ENCODE data around the gene PPP2R5D. TPM values are rescaled to one million over a fixed set of nuclear protein-coding genes. Genes with fewer than 3 reads are reported as not detected.

Gene PPP2R5D
- total and polyA plus RNA-seq, 12 donors, result 23.9 to 47.1 (median 31.8) TPM

DNA sequence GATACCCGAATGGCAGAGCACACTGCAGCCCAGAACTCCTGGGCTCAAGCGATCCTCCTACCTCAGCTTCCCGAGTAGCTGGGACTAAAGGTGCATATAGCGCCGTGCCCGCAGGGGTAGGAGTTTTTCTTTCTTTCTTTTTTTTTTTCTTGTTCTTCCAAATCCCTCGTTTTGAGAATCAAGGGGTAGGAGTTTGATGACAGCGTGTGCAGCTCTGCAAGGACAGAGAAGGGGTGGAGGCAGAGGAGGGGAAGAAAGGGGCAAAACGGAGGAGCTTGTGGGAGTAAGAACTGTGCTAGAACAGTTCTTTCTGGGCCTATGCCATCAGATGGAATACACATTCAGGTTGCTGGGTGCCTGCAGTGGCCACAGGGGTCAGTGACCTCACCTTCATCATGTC is 52.3 kb downstream of the PPP2R5D start:
- no peaks in the 10 kb centered on the region for H3K27me3 ChIP-seq
- peaks cover 0 to 94% (median 18%) of the 10 kb centered on the region in 9 donors for H3K36me3 ChIP-seq
- 89% methylated on average over 9 of the region's 9 CpGs for WGBS, 2 donors
- H3K4me1 ChIP-seq, result peaks cover 0 to 30% (median 17%) of the 10 kb centered on the region in 9 donors
- intact Hi-C loops (cut with DNase I), result no loop called here
- no peaks in the 10 kb centered on the region for H3K9me3 ChIP-seq
- TF ChIP-seq, protein P1, sequence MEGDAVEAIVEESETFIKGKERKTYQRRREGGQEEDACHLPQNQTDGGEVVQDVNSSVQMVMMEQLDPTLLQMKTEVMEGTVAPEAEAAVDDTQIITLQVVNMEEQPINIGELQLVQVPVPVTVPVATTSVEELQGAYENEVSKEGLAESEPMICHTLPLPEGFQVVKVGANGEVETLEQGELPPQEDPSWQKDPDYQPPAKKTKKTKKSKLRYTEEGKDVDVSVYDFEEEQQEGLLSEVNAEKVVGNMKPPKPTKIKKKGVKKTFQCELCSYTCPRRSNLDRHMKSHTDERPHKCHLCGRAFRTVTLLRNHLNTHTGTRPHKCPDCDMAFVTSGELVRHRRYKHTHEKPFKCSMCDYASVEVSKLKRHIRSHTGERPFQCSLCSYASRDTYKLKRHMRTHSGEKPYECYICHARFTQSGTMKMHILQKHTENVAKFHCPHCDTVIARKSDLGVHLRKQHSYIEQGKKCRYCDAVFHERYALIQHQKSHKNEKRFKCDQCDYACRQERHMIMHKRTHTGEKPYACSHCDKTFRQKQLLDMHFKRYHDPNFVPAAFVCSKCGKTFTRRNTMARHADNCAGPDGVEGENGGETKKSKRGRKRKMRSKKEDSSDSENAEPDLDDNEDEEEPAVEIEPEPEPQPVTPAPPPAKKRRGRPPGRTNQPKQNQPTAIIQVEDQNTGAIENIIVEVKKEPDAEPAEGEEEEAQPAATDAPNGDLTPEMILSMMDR (IDR thresholded peaks at IDR 0.05), result no peak
- peak overlapping the region in 4 of 10 donors; percentile 42 to 64 (median 56) for H3K27ac ChIP-seq
- ATAC-seq (peak in 1 of 8 donors; percentile 18), DNase-seq (no peak)
- H3K4me3 ChIP-seq, result no peak overlapping the region

DNA sequence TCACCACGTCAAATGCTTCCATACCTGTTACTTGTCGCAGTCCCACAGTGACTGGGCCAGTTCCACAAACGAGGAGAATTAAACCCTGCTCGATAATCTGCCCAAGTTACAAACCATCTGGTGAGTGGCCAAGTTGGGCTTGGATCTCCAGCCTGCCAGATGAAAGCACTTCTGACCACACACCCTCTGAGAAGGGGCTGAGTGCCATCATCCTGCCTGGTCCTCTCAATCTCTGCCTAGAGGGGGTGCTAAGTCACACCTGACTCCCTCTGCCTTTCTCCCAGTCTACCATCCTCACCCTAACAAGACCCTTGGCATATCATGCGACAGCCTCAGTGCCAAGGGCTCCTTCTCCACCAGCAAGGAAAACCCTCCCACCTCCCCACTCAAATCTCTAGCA is 52.8 kb downstream of the PPP2R5D start:
- TF ChIP-seq, protein P1 (IDR thresholded peaks at IDR 0.05), result peak in 1 of 9 donors; percentile 24
- Histone ChIP-seq H3K36me3 (peaks cover 0 to 91% (median 18%) of the 10 kb centered on the region in 9 donors), H3K27ac (peak overlapping the region in 3 of 10 donors; percentile 42 to 56 (median 56)), H3K27me3 (no peaks in the 10 kb centered on the region), H3K9me3 (no peaks in the 10 kb centered on the region), H3K4me1 (peaks cover 0 to 30% (median 17%) of the 10 kb centered on the region in 9 donors), H3K4me3 (no peak overlapping the region)
- intact Hi-C loops (cut with DNase I), result no loop called here
- WGBS, 2 donors, result 51 to 72% methylated on average over 5 of the region's 5 CpGs
- DNase-seq, result peak in 1 of 2 donors; percentile 43
- peak in 7 of 8 donors; percentile 14 to 56 (median 37) for ATAC-seq

DNA sequence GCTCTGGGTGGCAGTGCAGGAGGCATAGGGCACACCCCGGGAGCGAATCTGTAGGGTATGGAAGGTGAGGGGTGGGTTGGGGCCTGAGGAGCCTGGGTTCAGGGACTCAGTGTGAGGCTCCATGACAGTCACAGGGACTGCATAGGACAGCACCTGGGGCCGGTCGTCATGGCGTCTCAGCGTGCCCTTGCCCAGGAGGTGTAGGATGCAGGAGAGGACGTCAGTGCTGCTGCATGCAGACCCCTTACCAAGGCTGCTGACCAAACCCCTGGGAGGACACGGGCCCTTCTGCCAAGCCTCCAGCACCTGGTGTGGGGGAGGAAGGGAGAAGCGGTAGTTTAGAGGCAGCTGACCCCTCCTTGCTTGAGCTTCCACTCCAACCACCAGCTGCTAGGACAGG is 53.3 kb downstream of the PPP2R5D start:
- WGBS, 2 donors, result 90% methylated on average over 9 of the region's 9 CpGs
- intact Hi-C loops (cut with DNase I), result no loop called here

DNA sequence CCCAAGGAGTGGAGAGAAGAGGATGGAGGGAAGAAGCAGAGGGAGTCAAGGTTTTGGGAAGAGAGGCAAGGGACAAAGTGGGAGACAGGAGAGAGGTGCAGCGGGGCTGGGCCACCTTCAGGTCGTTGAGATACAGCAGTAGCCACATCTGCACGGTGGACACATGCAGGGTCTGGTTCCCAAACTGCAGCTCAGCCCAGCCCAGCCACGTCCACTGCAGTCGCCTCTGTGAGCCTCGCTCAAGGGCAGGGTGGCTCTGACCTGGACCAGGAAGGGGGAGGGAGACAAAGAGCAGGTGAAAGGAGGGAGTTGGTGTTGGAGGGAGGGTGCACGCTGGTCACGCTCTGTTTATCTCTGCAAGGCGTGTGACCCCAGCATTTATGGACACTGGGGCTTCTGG is 54.4 kb downstream of the PPP2R5D start:
- DNase-seq, result no peak
- Histone ChIP-seq H3K4me3 (no peak overlapping the region), H3K27me3 (no peaks in the 10 kb centered on the region), H3K4me1 (peaks cover 0 to 30% (median 17%) of the 10 kb centered on the region in 9 donors), H3K27ac (no peak overlapping the region), H3K36me3 (peaks cover 0 to 91% (median 18%) of the 10 kb centered on the region in 9 donors), H3K9me3 (no peaks in the 10 kb centered on the region)
- no peak for ATAC-seq
- WGBS, 2 donors, result 81 to 89% methylated on average over 9 of the region's 9 CpGs
- TF ChIP-seq, protein P1 (IDR thresholded peaks at IDR 0.05), result no peak
- intact Hi-C loops (cut with DNase I), result no loop called here

More for the DNA sequence above, 53.3 kb downstream of the PPP2R5D start:
- peaks cover 0 to 30% (median 17%) of the 10 kb centered on the region in 9 donors for H3K4me1 ChIP-seq
- H3K36me3 ChIP-seq, result peaks cover 0 to 91% (median 17%) of the 10 kb centered on the region in 9 donors
- H3K9me3 ChIP-seq, result no peaks in the 10 kb centered on the region
- no peak overlapping the region for H3K4me3 ChIP-seq
- ATAC-seq, result peak in 1 of 8 donors; percentile 2
- peak overlapping the region in 2 of 10 donors; percentile 42 to 56 for H3K27ac ChIP-seq
- DNase-seq, result no peak
- no peaks in the 10 kb centered on the region for H3K27me3 ChIP-seq
- TF ChIP-seq, protein P1 (IDR thresholded peaks at IDR 0.05), result no peak

Data from heart right ventricle (tissue), 16 donors.